Measurements from ENCODE around the gene DLGAP4.

The DLGAP4 gene

DNA sequence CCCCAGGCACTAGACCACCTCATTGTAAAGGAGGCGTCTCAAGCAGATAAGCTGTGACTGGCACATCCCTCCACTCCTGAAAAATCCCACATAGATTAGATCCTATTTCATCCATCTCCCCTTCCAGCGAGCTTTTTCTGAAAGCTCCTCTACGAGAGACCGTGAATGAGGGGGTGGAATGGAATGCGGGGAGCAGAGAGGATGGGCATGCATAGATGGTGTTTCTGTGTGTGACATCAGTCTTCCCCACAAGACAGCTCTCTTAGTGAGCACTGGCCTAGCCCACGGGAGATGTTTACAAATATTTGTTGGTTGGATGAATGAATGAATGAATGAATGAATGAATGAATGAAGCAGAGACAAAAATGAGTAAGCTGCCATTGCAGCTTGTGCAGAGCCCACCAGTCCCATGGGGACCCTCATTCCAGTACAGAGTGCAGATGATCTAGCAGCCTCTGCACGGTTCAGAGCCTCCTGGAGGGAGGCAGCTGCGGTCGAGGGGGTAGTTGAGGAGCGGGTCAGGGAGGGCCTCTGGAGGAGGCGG, 98.4 kb downstream of the DLGAP4 start:
- DNase-seq (ENCODE audit: low read depth) = no peak

DNA sequence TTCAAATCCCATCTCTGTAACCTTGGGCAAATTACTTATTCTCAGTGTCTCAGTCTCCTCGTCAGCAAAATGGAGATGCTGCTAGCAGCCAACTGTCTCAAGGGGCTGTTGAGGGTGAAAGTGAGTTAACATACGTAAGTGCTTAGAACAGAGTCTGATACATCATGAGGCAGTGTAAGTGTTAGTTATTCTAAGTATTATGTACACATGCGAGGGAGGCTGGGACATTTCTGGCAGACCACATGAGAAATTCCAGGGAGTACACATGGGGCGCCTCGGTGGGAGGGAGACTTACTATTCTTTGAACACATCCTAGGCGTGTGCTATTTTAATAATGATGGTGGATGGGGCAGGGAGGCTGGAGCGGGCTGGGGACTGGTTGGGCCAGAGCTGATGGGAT, 99.1 kb downstream of the DLGAP4 start:
- DNase-seq (ENCODE audit: low read depth) = no peak

DNA sequence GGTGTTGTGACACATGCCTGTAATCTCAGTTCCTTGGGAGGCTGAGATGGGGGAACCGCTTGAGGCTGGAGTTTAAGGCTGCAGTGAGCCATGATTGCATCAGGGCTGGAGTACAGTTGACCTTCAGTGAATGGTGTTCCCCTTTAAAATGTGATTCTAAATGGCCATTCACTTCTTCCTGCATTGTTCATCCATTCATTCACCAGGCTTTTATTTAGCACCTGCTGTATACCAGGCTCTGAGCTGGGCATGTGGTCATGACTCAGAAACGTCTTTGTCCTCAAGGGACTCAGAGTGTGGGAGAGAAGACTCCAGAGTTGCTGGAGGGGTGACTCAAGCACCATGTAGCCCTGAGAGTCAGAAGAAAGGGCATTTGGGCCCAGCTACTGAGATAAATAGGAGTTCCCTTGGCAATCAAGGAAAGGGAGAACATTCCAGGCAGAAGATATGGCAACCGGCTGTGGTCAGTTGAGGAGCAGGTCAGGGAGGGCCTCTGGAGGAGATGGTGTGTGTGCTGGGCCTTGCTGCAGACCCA, 101.1 kb downstream of the DLGAP4 start:
- no peak for DNase-seq (ENCODE audit: low read depth)

DNA sequence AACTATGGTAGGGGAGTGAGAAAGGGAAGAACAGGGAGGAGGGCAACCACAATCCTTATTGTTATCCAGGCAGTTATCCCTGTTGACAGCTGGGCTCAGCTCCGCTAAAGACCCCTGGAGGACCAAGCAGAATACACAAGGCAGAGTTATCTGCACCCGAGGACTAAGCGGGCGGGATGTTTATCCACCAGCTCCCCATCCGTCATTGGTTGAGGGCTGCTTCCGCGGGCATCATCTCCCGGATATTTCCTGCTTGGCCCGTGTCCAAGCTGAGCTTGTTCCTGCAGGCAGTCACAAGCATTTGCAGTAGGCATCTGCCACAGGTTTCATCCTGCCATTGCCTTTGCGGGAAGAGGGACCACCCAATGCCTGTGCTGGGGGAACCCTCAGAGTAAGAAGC, 102.1 kb downstream of the DLGAP4 start:
- no peak for DNase-seq (ENCODE audit: low read depth)

DNA sequence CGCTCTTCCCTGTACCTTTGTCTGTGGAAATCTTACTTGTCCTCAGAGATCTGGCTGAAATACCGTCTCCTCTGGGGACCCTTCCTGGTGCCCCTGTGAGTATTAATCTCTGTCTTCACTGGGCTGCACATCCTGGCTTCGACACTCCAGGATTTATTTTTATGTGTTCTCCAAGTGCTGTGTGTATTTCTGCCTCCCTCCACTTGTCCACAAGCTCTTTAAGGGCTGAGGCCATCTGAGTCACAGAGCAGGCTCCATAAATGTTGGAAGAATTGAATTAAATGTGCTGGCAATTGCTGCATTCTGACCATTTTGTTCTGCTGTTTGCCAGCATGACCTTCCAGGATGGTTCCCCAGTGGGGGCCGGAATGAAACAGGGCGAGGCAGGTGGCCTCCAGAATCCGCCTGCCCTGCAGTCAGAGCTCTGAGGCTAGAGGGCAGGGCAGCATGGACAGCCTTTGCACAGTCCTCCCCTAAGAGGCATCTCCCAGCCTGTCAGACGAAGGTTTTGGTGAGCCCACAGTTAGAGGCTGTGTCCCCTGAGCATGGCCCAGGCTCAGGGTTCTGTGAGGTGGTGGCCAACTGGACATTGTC, 105.8 kb downstream of the DLGAP4 start:
- DNase-seq (ENCODE audit: low read depth) = no peak

DNA sequence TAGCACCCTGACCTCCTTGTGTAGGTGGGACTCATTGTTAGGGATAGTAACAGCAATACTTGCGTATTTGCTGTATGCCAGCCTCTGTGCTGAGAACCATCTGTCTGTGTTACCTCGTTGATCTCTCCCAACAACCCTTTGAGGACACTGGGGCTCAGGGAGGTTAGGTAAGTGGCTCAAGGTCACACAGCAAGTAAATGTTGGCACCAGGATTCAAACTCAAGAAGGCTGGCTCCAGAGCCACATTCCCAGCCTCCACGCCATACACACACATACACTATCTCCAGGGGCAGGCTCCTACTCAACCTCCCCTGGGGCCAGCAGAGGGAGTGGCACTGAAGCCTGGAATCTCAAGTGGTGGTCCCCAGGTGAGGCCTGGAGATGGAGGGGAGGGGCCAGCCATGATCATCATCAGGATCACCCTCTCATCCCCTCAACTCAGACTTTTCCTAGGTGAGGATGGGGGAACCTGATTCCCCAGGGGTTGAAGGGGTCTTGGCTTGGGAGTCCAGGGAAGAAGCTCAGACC, 109.4 kb downstream of the DLGAP4 start:
- DNase-seq (ENCODE audit: low read depth) = no peak

DNA sequence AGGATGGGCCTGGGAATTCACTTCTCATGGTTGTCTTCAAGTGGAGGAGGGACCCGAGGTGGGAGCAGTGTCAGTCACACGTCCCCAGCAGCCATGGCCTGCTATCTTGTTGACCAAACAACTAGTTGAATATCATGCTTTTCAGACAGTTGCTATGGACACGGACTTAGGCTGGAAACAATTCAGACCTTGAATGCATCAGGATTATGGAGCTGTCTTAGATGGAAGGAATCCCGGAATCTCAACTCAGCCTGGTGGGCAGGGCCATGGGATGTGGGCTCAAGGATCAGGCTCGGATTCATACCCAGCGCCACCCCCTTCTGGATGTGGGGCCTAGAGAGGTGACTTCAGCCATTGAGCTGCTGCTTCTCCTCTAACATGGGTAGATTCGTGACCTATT, 112.6 kb downstream of the DLGAP4 start:
- DNase-seq (ENCODE audit: low read depth) = no peak

DNA sequence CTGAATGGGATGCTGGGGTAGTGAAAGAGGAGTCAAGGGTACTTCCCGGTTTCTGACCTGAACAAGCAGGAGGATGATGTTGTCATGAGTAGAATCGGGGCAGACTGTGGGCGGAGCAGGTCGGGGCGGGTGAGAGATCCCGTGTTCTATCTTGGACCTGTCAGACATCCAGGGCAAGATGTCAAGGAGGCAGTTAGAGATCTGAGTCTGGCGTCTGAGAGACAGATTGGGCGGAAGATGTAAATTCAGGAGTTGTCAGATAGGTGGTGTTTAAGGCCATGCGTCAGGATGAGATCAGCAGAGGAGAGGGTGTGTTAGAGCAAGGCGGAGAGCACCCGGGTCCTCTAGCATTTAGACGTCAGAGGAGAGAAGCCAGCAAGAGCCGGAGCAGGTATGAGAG, 115.5 kb downstream of the DLGAP4 start:
- DNase-seq (ENCODE audit: low read depth) = no peak

DNA sequence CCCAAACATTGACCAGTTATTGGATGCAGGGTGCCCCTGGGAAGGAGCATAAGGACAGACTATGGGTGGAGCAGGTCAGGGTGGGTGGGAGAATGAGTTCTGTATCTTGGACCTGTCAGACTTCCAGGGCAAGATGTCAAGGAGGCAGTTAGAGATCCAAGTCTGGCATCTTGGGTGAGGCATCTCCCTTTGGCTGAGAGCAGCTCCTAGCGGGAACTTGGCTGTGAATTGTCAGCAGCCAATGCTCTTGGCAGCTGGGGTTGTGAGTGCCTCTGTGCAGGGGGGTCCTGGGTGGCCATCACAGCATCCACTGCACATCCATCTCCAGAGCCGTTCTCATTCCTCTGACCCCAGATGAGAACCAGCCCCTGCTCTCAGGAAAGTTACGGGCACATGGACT, 118.2 kb downstream of the DLGAP4 start:
- DNase-seq (ENCODE audit: low read depth) = no peak

DNA sequence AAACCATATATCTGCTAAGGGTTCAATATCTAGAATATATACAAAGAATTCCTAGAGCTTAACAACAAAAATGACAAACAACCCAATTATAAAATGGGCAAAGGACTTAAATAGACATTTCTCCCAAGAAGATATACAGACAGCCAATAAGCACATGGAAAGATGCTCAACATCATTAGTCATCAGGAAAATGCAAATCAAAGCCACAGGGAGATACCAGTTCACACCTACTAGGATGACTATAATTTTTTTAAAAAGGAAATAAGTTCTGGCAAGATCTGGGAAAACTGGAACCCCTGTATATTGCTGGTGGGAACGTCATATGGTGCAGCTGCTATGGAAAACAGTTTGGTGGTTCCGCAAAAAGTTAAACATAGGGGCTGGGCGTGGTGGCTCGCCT, 119.0 kb downstream of the DLGAP4 start:
- DNase-seq (ENCODE audit: low read depth) = no peak

DNA sequence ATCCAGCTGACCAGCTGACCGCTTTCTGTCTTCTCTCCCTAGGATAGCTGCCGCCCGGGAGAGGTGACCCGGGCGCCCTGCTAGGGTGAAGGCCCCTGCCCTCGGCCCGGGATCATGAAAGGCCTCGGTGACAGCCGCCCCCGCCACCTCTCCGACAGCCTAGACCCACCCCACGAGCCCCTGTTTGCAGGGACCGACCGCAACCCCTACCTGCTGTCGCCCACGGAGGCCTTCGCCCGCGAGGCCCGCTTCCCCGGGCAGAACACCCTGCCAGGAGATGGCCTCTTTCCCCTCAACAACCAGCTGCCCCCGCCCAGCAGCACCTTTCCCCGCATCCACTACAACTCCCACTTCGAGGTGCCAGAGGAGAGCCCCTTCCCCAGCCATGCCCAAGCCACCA, 125.5 kb downstream of the DLGAP4 start:
- no peak for DNase-seq (ENCODE audit: low read depth)

DNA sequence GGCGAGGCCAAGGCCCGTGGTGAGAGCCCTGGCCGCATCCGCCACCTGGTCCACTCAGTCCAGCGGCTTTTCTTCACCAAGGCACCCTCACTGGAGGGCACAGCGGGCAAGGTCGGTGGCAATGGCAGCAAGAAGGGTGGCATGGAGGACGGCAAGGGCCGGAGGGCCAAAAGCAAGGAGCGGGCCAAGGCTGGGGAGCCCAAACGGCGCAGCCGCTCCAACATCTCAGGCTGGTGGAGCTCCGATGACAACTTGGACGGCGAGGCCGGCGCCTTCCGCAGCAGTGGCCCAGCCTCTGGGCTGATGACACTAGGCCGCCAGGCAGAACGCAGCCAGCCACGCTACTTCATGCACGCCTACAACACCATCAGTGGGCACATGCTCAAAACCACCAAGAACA, 126.0 kb downstream of the DLGAP4 start:
- no peak for DNase-seq (ENCODE audit: low read depth)

DNA sequence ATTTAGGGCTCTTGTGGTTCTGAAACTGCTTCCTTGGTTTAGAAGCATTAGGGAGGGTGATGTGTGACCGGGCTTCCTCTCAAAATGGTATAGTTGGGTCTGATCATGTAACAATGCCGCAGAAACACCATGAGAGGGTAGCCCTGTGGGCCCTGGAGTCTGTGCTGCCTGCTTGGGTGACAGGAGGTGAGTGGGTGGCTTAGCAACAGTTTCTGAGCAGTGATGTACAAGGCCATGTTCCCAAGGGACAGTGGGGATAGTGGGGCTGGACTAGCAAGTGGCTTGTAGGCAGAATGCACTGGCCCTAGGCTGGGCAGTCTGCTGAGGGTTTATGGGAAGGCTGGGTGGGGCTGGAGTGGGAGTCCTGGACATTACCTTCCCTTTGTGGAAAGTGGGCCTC, 128.2 kb downstream of the DLGAP4 start:
- no peak for DNase-seq (ENCODE audit: low read depth)

DNA sequence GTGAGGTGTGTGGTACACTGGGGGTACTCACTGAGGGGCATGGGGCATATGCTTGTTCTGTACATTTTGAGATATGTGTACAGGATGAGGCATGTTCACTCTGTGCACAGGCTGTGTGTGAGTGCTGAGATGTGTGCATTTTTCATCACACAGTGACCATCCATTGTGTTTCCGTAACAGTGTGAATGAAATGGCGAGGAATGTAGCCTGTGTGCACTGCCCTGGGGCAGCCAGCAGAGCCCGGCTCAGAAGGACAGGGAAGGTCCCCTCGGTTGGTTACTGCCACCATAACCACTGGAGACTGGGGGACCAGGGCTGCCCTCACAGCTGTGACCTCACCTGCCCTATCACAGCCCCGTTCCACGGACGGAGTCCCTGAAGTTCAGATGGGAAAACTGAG, 129.0 kb downstream of the DLGAP4 start:
- DNase-seq (ENCODE audit: low read depth) = no peak

DNA sequence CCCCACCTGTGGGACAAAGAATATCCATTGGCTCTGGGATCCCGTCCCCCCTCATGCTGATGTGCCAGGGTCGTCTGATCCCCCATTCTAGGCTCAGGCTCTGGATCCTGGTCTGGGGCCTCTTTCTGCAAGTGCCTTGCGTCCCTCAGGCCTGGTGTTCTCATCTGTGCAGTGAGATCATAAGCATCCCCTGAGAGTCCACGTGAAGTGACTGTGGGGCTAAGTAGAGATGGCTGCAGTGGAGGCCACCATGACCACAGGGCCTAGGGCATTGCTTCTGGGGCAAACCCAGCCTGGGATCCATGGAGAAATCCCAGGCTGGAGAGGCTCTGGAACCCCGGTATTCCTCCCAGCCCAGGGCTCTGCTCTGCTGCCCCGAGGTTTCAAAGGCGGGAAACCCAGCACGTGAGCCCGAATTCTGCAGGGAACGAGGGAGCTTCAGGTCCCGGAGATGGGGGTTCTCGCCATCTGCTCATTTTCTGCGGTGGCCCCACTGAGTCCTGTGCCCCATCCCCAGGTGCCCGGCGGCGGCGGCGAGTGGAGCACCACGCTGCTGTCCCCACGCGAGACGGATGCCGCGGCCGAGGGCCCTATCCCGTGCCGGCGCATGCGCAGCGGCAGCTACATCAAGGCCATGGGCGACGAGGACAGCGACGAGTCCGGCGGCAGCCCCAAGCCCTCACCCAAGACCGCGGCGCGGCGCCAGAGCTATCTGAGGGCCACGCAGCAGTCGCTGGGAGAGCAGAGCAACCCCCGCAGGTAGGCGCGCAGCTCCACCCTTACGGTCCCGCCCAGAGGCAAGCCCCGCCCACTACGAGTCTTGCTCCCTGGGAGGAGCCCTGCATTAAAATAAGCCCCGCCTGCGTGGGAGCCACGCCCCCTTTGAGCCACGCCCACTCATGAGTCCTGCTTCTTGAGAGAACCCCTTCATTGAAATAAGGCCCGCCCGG, 129.7 kb downstream of the DLGAP4 start:
- DNase-seq (ENCODE audit: low read depth) = peak; percentile 69

DNA sequence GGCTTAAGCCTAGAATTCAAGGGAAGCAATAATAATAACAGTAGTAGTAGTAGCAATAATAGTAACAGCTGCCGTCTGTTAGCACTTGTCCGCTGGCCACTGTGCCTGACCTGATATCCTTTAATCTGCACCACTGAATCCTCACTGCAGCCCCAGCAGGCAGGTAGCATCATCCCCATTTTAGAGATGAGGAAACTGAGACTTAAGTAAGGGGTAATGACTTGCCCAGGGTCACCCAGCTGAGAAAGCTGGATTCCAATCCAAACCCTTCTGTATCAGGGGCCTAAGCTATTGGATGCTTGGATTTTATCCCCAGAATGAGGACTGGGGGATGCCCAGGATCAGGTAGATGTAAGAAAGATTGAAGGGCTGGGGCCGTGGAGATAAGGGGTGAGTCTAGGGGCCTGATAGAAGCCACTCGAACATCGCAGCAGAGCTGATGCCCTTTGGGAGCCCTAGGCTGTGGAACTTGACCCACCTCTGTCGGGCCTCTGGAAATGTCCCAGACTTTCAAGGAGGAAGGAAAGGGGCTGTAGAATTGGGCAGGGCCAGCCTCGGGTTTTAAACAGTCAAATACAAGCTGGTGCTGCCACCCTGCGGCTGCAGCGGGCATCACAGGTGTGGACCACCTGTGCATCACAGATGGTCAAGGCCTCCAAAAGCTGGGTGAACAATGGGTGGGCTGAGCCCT, 133.0 kb downstream of the DLGAP4 start:
- peak; percentile 35 for DNase-seq (ENCODE audit: low read depth)

DNA sequence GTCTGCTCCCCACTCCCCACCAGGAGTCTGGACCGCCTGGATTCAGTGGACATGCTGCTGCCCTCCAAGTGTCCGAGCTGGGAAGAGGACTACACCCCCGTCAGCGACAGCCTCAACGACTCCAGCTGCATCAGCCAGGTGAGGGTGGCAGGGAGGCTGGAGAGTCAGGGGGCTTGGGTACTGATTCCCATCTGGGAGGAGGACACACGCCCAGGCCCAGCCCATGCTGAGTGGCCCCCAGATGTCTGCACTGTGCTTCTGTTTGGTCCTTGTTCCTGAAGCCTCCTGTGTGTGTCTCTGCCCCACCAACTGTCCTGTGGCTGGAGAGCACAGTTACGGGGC, 133.6 kb downstream of the DLGAP4 start:
- no peak for DNase-seq (ENCODE audit: low read depth)

DNA sequence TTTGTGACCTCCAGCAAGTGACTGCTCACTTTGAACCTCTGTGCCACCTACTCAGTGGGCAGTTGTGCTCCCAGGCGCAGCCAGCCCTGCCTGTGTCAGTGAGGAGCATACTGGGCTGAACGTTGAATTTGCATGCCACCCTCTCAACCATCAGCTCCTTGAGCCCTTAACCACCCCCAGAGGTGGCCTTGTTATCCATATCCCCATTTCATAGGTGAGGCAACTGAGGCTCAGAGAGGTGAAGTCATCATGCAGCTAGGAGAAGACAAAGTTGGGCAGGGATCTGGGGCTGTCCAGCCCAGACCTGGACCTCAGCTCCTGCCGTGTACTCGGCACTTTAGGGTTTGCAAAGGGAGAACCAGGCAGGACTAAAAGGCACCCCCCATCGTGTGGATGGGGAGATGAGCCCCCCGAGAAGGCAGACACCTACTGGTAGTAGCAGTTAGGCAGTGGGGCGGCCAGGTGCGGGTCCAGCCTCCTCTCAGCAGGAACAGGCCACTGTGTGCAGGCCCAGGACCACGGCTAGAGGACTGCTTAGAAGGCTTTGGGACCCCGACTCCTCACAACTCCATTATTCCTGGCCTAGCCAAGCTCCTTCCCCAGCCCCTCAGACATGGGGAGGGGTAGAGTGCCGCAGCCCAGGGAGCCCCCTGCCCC, 134.4 kb downstream of the DLGAP4 start:
- no peak for DNase-seq (ENCODE audit: low read depth)

DNA sequence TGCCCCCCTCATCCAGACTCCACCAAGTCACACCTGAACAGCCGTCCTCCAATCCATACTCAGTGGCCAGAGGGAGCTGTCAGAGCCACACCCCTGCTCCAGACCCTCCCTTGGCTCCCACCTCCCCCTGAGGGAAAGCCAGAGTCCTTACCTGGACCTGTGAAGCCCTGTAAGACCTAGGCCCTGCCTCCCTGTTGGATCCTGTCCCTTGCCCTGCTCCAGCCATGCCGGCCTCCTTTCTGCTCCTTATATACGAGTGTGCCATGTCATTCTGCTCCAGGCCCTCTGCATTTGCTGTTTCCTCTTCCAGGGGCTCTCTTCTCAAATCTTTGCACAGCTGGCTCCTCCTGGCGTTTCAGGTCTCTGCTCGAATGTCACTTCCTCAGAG, 134.9 kb downstream of the DLGAP4 start:
- DNase-seq (ENCODE audit: low read depth) = no peak

DNA sequence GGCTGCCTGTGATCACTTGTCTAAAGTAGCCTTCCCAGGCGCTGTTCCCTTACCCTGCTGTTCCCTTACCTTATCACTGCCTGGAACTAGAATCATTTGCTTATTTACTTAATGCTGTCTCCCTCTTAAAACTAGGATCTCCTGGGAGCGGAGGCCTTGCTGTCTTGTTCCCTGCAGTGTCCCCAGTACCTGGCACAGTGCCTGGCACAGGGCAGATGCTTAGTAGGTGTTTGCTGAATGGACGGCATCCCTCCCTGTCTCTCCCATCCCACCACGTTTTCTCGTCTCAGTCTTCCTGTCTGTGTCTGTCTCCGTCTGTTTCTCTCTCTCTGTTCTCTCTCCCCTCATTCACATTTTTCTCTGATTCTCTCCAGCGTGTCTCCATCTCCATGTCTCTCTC, 135.3 kb downstream of the DLGAP4 start:
- no peak for DNase-seq (ENCODE audit: low read depth)

DNA sequence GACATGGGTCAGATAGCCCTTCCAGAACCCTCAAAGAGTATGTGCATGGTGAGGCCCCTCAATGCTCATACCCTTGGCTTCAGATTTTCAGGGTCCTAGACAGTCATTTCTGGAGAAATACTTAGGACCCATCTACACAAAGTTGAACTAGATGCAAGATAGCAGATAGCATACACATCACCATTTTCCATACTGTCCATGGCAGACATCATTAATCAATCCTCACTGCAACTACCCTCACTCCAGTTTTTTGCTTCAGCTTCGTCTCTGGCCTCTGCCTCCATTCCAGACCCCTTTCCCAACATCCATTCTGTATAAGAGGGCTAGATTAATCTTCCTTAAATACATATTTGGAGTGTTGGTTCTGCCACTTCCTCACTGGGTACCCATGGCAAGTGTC, 139.7 kb downstream of the DLGAP4 start:
- no peak for DNase-seq (ENCODE audit: low read depth)

DNA sequence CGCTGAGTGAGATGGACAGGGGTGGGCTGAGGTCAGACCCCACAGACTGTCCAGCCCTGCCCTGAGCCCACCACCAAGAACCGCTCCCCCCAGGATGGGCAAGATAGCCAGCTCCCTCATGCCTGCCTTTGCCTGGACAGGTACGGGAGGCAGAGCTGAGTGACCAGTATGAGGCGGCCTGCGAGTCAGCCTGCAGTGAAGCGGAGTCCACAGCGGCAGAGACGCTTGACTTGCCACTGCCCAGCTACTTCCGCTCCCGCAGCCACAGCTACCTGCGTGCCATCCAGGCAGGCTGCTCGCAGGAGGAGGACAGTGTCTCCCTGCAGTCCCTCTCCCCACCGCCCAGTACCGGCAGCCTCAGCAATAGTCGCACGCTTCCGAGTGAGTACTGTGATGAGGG, 140.4 kb downstream of the DLGAP4 start:
- no peak for DNase-seq (ENCODE audit: low read depth)

All from stimulated activated CD8-positive, alpha-beta memory T cell treated with anti-CD3 and anti-CD28 coated beads, Interleukin-12 subunit alpha, Interleukin-12 subunit beta, amount 100 ng/mL, for 1 hour (primary cell).